HG02884 (cell line): ENCODE results near the gene ZNF354C.

ENCODE experiments used
- ATAC-seq: cut with Tn5 transposase; IDR thresholded peaks from one replicate; pipeline ENCODE4 v1.9.1; 2021; ENCODE audit warnings: mild to moderate bottlenecking, moderate library complexity; ENCODE audit not compliant: unreplicated experiment

The ZNF354C gene

GRCh38 chr5:179113945-179114641, 53.9 kb downstream of the ZNF354C start:
- no peak for ATAC-seq

DNA sequence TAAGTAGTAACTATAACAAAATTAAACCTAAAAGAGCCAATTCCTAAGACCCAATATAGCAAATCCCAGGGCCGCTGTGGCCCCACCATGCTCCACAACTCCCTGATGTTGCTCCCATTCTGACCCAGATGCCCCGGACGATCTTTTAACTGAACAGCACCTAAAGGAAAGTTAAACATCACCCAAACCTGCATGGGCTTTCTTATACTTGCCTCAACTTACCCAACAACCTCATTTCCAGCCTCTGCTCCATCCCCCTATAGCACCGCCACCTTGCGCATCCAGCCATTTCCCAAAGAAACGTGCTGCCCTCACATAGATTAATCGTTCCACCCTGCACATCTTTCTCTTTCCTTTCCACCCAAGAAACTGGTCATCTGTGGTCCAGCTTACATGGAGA, 54.6 kb downstream of the ZNF354C start:
- ATAC-seq = no peak

DNA sequence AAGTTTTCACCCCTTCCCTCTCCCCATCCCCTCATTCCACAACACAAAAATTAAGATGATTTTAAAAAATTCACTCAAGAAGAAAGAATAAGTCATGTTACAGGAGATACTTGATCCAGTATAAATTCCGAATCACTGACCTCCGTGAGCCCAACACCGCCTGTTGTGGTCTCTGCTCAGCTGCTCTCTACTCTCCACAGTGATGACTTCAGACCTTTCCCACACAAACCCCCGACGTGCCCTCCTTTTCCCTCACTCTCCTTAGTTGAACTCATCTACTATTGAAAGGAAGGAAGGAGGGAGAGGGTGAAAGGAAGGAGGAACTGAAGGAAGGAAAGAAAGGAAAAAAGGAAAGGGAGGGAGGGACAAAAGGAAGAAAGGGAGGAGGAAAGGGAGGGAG, 55.1 kb downstream of the ZNF354C start:
- ATAC-seq = no peak

DNA sequence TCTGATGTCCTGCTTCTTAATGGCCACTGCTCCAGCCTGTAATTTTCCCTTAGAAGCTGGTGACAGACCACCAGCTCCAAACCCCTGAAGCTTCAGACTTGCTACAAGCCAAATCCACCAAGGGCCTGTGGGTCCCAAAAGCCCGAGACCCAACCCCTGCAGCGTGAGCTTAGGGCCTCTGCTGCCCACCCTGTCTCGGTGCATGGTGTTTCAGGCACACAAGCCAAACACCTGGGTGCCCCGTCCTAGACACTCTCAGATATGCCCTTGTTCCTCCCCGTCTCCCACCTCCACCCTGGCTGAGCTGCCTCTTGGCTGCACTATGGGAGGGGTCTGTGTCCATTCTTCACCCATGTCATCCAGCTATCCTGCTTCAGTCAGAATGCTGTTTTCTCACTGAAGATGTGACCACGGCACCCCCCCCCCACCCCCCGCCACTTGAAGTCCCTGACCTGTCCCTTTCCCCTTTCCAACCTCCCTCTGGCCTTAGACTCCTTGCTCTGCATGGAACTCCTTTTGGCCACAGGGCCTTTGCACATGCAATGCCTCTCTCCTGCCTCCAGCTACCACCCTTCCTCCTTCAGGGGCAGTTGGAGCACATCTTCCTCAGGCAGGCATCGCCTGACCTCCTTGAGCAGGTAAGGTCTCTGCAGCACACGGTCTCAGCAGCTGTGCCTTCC, 55.8 kb downstream of the ZNF354C start:
- no peak for ATAC-seq

- no peak for ATAC-seq
These were observed 58.2 kb downstream of the ZNF354C start for GRCh38 chr5:179118338-179118737.

GRCh38 chr5:179118756-179119414, 58.7 kb downstream of the ZNF354C start:
- no peak for ATAC-seq

- ATAC-seq = no peak
These were observed 59.4 kb downstream of the ZNF354C start for GRCh38 chr5:179119415-179120170.

GRCh38 chr5:179120421-179120861, 60.3 kb downstream of the ZNF354C start:
- no peak for ATAC-seq

GRCh38 chr5:179120951-179121666, 60.9 kb downstream of the ZNF354C start:
- no peak for ATAC-seq

- ATAC-seq = no peak
These were observed 61.5 kb downstream of the ZNF354C start for GRCh38 chr5:179121667-179122111.

- no peak for ATAC-seq
These were observed 62.4 kb downstream of the ZNF354C start for GRCh38 chr5:179122411-179123108.

DNA sequence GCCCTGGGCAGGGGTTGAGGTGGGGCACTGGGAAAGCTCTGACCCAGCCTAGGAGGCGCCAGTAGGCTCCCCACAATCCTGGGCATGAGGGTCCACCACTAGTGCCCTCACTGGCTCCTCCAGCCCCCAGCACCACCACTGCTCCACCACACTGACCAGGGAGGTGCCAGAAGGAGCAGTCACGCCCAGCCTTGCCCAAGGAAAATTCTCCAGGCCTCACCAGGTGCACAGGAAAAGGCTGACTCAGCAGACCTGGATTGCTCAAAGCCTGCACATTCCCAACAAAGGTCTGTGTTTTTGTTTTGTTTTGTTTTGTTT, 62.9 kb downstream of the ZNF354C start:
- ATAC-seq = no peak

- no peak for ATAC-seq
These were observed 63.5 kb downstream of the ZNF354C start for GRCh38 chr5:179123491-179124272.

GRCh38 chr5:179124273-179124852, 64.2 kb downstream of the ZNF354C start:
- no peak for ATAC-seq

GRCh38 chr5:179124853-179125788, 64.9 kb downstream of the ZNF354C start:
- no peak for ATAC-seq

DNA sequence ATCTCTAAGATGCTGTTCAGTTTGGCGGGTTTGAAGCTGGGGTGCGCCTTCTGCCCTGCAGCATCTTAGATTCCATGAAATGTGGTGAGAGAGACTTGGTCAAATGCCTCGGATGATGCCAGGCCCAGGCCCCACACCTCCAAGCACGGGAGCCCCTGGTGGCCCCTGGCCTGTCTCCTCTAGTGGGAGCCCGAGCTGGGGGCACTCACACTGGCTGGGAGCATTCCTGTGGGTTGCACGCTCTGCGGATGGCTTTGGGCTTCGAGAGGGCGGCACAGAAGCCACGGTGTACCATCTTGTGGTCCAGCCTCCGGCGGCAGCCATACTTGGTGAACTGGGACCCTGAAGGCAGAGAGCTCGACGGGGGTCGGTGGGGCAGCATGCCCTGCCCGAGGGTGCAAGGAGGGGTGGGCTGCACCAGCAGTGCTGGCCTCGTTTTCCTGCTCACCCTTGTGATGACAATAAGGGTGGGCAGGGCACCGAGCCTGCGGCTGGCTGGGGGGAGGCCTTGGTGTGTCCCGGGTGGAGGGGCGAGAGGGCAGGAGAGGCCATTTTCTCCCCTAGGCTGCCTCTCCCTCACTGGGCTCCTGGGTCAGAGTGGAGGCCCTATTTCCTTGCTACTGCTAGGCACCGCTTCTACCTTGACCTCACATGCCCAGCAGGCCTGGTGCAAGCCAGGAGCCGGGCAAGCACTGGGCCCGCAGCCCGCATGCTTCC, 65.8 kb downstream of the ZNF354C start:
- no peak for ATAC-seq

DNA sequence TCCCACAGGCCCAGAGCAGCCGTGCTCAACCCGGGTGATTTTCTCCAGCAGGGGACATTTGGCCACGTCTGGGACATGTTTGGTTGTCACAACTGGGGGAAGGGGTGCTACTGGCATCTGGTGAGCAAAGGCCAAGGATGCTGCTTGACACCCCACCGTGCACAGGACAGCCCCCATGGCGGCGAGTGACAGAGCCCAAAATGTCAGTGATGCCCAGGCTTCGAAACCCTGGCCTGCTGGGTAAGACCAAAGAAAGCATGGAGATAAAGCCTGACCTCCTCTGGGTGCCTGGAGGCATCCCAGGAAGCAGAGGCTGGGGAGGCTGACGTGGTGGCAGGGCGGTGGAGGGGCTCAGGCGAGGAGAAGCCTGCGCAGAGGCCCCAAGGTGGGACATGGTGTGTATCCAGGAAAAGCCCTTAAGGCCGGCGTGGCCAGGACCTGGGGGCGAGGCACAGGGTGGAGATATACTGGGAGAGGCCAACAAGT, 66.4 kb downstream of the ZNF354C start:
- no peak for ATAC-seq
